OCI-LY7 (cell line): Measurements from ENCODE around the gene ICE2.

Experiments
- EZH2phosphoT487 ChIP-seq: fragments of 200-600 bp; sonication (generic); IDR thresholded peaks from 2 replicates; pipeline ENCODE4 v1.6.1; 2018; ENCODE audit warnings: low read depth, borderline replicate concordance, mild to moderate bottlenecking, mixed run types, antibody characterized with exemption, low read length, moderate library complexity, mixed read lengths
- TF ChIP-seq, protein P1 (sequence below): fragments of 200-600 bp; sonication (generic); conservative IDR thresholded peaks from 2 replicates; pipeline ENCODE4 v1.5.1; 2014; ENCODE audit warnings: mild to moderate bottlenecking, antibody characterized with exemption, low read length, moderate library complexity, mixed read lengths

GRCh38 chr15:60381148-60381788, 97.7 kb downstream of the ICE2 start:
- TF ChIP-seq, protein P1, sequence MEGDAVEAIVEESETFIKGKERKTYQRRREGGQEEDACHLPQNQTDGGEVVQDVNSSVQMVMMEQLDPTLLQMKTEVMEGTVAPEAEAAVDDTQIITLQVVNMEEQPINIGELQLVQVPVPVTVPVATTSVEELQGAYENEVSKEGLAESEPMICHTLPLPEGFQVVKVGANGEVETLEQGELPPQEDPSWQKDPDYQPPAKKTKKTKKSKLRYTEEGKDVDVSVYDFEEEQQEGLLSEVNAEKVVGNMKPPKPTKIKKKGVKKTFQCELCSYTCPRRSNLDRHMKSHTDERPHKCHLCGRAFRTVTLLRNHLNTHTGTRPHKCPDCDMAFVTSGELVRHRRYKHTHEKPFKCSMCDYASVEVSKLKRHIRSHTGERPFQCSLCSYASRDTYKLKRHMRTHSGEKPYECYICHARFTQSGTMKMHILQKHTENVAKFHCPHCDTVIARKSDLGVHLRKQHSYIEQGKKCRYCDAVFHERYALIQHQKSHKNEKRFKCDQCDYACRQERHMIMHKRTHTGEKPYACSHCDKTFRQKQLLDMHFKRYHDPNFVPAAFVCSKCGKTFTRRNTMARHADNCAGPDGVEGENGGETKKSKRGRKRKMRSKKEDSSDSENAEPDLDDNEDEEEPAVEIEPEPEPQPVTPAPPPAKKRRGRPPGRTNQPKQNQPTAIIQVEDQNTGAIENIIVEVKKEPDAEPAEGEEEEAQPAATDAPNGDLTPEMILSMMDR, result no peak
- TF ChIP-seq EZH2phosphoT487, result no peak
